MCF 10A (cell line): Measurements from ENCODE around the gene VPS26C. TPM values are rescaled to one million over a fixed set of nuclear protein-coding genes. Genes with fewer than 3 reads are reported as not detected.

Experiments used
- BruUV-seq: library from RNA; stranded (reverse); fragments of 400-500 nt; replicated peaks from 2 replicates; lab custom pipeline; 2021; lab: Mats Ljungman, UMichigan
- CTCF ChIA-PET: fragments of 300-600 bp; sonication (Branson Sonifier 250); formaldehyde crosslinking; extraction: SDS; loops from one replicate; lab custom pipeline; 2021; ENCODE audit warnings: antibody characterized with exemption, inconsistent platforms; lab: Yijun Ruan, JAX
- POLR2A ChIA-PET: fragments of 300-600, 350-650 bp; sonication (Branson Sonifier 250); formaldehyde crosslinking; extraction: SDS; loops from one replicate; lab custom pipeline; 2020; ENCODE audit warnings: antibody characterized with exemption, inconsistent platforms; lab: Yijun Ruan, JAX
- DNase-seq: peaks from one replicate; pipeline ENCODE4 v3.0.0-alpha.2; 2018; ENCODE audit not compliant: unreplicated experiment
- H3K27ac Mint-ChIP-seq: one replicate; pipeline ENCODE4 v1.8.0; 2022; ENCODE audit warnings: mild to moderate bottlenecking, low read depth, mixed read lengths; ENCODE audit not compliant: unreplicated experiment
- H3K27me3 Mint-ChIP-seq: one replicate; pipeline ENCODE4 v1.8.0; 2022; ENCODE audit warnings: mixed read lengths; ENCODE audit not compliant: insufficient read depth, unreplicated experiment
- H3K36me3 Mint-ChIP-seq: one replicate; pipeline ENCODE4 v1.8.0; 2022; ENCODE audit warnings: mild to moderate bottlenecking, moderate library complexity, mixed read lengths; ENCODE audit not compliant: insufficient read depth, unreplicated experiment
- H3K4me1 Mint-ChIP-seq: one replicate; pipeline ENCODE4 v1.8.0; 2022; ENCODE audit warnings: mixed read lengths; ENCODE audit not compliant: insufficient read depth, unreplicated experiment
- H3K4me3 Mint-ChIP-seq: one replicate; pipeline ENCODE4 v1.8.0; 2022; ENCODE audit warnings: mild to moderate bottlenecking, moderate library complexity, mixed read lengths; ENCODE audit not compliant: unreplicated experiment
- H3K9me3 Mint-ChIP-seq: one replicate; pipeline ENCODE4 v1.8.0; 2022; ENCODE audit warnings: mixed read lengths; ENCODE audit not compliant: unreplicated experiment
- intact Hi-C: fragments of 100-400 bp; cut with micrococcal nuclease; formaldehyde crosslinking; loops from 2 replicates; pipeline ENCODE4 v1.14.1; 2022
- total RNA-seq: library from RNA; stranded (reverse); gene quantifications from 2 replicates; pipeline ENCODE4 v1.2.3, GENCODE V29; 2022
- TF ChIP-seq, protein P1 (sequence below): fragments of 200-600 bp; IDR thresholded peaks from one replicate; pipeline ENCODE4 v1.8.0; 2022; ENCODE audit warnings: antibody characterized with exemption, mild to moderate bottlenecking; ENCODE audit not compliant: unreplicated experiment

VPS26C gene
- total RNA-seq, 1 experiment from 2014 or later: 38.5 TPM

DNA sequence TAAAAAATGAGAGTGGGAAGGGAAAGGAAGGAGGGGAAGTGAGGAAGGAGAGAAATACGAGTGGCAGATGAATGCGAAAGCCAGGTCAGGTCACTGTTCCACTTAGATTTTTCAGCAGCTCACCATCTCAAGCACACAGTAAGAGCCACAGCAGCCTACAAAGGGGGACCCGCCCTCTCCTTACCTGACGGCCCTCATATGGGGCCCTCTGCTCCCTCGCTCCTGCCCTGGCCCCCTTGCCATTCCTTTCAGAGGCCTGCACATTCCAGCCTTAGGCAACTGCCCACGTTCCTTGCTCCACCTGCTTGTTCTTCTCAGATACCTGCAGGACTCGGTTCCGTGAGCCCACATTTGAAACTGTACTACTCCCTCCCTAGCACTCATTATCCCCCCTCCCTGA lies 22.0 kb downstream of the VPS26C start:
- H3K27ac Mint-ChIP-seq: peak overlapping the region; percentile 18
- intact Hi-C loops: no loop called here
- H3K4me3 Mint-ChIP-seq: no peak overlapping the region
- peaks cover 12% of the 10 kb centered on the region for H3K4me1 Mint-ChIP-seq
- BruUV-seq: no TSS peak
- CTCF ChIA-PET: interaction anchor here (0.6 to 0.8 kb wide), 3 partner anchors 12 to 881 kb away, joined by 3 to 4 read pairs (median 4); no protein-coding TSS in a partner anchor
- DNase-seq: no peak
- TF ChIP-seq, protein P1, sequence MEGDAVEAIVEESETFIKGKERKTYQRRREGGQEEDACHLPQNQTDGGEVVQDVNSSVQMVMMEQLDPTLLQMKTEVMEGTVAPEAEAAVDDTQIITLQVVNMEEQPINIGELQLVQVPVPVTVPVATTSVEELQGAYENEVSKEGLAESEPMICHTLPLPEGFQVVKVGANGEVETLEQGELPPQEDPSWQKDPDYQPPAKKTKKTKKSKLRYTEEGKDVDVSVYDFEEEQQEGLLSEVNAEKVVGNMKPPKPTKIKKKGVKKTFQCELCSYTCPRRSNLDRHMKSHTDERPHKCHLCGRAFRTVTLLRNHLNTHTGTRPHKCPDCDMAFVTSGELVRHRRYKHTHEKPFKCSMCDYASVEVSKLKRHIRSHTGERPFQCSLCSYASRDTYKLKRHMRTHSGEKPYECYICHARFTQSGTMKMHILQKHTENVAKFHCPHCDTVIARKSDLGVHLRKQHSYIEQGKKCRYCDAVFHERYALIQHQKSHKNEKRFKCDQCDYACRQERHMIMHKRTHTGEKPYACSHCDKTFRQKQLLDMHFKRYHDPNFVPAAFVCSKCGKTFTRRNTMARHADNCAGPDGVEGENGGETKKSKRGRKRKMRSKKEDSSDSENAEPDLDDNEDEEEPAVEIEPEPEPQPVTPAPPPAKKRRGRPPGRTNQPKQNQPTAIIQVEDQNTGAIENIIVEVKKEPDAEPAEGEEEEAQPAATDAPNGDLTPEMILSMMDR: no peak
- POLR2A ChIA-PET: interaction anchor here (0.5 to 0.9 kb wide), 2 partner anchors 119 to 251 kb away, joined by 3 read pairs; no protein-coding TSS in a partner anchor
- H3K27me3 Mint-ChIP-seq: no peaks in the 10 kb centered on the region
- H3K36me3 Mint-ChIP-seq: peaks cover 12% of the 10 kb centered on the region
- no peaks in the 10 kb centered on the region for H3K9me3 Mint-ChIP-seq

DNA sequence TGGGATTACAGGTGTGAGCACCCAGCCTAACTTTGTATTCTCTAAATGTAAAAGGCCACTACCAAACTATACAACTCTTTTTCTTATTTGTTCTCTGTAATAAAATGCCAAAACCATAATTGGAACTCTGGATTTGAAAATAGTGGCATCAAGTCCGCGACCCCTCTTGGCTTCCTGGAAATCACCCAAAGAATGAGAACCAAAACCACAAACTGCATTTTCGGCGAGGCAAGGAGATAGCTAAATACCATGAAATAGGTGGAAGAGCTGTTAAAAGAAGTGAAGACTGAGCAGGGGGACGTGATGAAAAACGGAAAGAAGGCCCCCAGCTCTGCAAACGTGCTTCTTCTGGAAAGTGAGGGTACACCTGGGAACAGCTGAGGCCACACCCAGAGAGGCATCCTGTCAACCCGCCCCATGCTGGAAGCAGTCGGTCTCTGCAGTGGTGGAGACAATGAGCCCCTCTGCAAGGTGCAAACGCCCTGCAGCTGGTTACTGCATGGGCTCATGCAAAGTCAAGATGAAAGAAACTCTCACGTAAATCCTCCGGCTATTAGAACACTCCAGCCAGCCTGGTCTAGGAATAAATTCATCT lies 22.5 kb downstream of the VPS26C start:
- Mint-ChIP-seq H3K27me3 (no peaks in the 10 kb centered on the region), H3K4me1 (peaks cover 12% of the 10 kb centered on the region), H3K9me3 (no peaks in the 10 kb centered on the region), H3K36me3 (peaks cover 14% of the 10 kb centered on the region), H3K27ac (peak overlapping the region; percentile 18), H3K4me3 (no peak overlapping the region)
- intact Hi-C loops: no loop called here
- ChIA-PET CTCF (interaction anchor here (0.7 to 0.8 kb wide), 2 partner anchors 12 to 198 kb away, joined by 3 read pairs; no protein-coding TSS in a partner anchor), POLR2A (interaction anchor here (0.5 kb wide), 1 partner anchor 252 kb away, joined by 3 read pairs; no protein-coding TSS in a partner anchor)
- TF ChIP-seq, protein P1: no peak
- BruUV-seq: no TSS peak
- no peak for DNase-seq

DNA sequence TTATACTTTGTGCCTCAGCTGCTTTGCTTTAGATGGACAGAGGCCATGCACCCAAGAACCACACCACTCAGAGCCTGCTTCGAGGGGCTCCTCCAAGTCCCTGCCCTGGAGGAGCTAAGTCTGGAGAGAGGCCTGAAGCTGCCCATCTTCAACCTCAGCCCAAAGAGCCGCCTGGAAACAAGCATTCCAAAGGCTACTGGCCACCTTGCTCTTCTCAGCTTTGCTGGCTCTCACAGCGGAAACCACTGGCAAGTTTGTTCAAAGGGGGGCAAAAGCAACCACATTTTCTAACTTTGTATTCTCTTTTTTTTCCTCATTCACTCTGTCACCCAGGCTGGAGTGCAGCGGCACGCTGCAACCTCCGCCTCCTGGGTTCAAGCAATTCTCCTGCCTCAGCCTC lies 23.2 kb downstream of the VPS26C start:
- H3K4me3 Mint-ChIP-seq: no peak overlapping the region
- no peaks in the 10 kb centered on the region for H3K9me3 Mint-ChIP-seq

DNA sequence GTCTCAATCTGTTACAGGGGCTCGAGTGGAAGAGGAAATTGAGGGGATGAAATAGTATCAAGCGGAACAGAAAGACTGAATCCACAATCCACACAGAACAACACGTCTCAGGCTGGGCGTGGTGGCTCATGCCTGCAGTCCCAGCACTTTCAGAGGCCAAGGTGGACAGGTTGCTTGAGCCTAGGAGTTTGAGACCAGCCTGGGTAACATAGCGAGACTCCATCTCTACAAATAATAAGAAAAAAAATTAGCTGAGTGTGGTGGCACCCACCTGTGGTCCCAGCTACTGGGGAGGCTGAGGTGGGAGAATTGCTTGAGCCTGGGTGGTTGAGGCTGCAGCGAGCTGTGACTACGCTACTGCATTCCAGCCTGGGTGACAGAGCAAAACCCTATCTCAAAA lies 25.7 kb downstream of the VPS26C start:
- BruUV-seq: no TSS peak

More for the DNA sequence above, 23.2 kb downstream of the VPS26C start:
- DNase-seq: no peak
- TF ChIP-seq, protein P1: no peak
- intact Hi-C loops: no loop called here
- peaks cover 12% of the 10 kb centered on the region for H3K4me1 Mint-ChIP-seq
- CTCF ChIA-PET: interaction anchor here (0.7 kb wide), 1 partner anchor 199 kb away, joined by 3 read pairs; no protein-coding TSS in a partner anchor
- POLR2A ChIA-PET: no interaction called here
- no peaks in the 10 kb centered on the region for H3K27me3 Mint-ChIP-seq
- H3K27ac Mint-ChIP-seq: no peak overlapping the region
- BruUV-seq: no TSS peak
- peaks cover 17% of the 10 kb centered on the region for H3K36me3 Mint-ChIP-seq

More for the DNA sequence above, 25.7 kb downstream of the VPS26C start:
- no peaks in the 10 kb centered on the region for H3K27me3 Mint-ChIP-seq
- no peak overlapping the region for H3K27ac Mint-ChIP-seq
- DNase-seq: no peak
- H3K9me3 Mint-ChIP-seq: no peaks in the 10 kb centered on the region
- no peak overlapping the region for H3K4me3 Mint-ChIP-seq
- peaks cover 6% of the 10 kb centered on the region for H3K4me1 Mint-ChIP-seq
- CTCF ChIA-PET: no interaction called here
- peaks cover 36% of the 10 kb centered on the region for H3K36me3 Mint-ChIP-seq
- TF ChIP-seq, protein P1: no peak
- POLR2A ChIA-PET: no interaction called here
- intact Hi-C loops: no loop called here
